Subcutaneous preadipocyte (primary cell): ENCODE results near the gene C5orf47. TPM values are rescaled to one million over a fixed set of nuclear protein-coding genes. Genes with fewer than 3 reads are reported as not detected.

Experiments used
- total RNA-seq: library from RNA; depleted of rRNA; stranded (reverse); fragments of >200 nt; gene quantifications from 2 replicates; pipeline ENCODE4 v1.2.3, GENCODE V29; 2012

C5orf47 gene, protein sequence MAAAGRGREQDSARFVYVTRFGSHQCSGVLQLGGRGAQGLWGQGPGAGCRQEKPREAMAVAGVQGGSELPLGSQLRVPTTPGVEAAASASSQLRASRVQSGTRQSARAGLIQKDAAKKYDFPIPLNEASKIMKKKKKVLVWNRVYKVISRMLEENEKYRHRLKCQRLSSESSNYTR
- total RNA-seq, result not detected in 2 replicates

DNA sequence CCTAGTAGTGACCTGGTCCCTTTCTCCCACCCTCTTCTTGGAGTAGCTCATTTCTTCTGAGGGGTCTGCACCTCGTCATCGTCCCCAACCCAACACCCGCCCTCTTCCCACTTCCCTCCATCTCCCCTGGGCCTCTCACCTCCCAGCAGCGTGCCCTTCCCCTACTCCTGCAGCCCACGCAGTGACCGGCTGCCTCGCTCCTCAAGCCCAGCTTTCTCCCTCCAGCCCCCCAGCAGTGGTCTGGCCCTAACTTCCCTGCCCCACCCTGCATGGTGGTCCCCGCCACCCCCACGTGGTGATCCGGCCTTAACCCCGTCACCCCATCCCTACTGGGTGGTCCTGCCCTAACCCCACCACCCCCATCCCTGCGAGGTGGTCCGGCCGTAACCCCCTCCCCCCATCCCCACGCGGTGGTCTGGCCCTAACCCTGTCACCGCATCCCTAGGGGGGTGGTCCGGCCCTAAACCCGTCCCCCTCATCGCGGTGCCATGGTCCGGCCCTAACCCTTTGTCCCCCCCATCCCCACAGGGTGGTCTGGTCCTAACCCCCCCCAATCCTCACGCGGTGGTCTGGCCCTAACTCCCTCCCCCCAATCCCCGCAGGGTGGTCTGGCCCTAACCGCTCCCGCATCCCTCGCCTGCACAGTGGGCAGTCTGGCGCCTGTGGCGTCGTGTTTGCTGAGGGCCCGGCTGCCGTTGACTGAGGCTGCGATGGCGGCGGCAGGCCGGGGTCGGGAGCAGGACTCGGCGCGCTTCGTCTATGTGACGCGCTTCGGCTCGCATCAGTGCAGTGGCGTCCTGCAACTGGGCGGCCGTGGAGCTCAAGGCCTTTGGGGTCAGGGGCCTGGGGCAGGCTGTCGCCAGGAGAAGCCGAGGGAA, at the start of gene C5orf47:
C5orf47 (plus strand) TSS at position 617 of the 878 bp plus-strand sequence; CDS start at position 711, 94 bp downstream.

DNA sequence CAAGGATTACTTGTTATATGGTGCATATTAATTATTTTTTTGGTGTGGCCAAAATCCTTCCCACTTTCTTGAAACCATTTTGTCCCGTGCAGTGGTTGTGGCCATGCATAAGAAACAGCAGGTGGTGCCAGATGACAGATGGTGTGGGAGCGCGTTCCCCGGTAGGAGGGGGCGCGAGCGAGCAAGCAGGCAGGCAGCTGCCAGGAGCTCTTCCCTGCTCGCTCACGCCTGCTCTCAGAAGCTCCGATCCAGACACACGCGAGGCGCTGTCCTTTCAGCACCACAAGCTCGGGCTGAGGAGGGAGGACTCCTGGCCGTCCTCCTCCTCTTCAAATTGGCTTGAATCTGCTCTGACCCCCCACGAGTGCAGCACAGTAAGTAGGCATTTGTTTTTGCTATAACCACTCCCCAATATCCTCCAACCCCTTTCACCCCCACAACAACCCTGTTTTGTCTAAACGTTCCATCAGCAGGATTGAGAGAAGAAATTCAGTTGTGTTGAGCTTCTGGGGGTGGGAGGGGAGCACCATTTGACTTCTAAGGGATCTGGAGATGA, 56.6 kb downstream of the C5orf47 start, which contains the start of gene NSG2:
NSG2 (plus strand) TSS at position 237 of the 556 bp plus-strand sequence. CDS start 1,050 bp downstream, outside the sequence.

Other genes with a start within 250 kb of the C5orf47 start
- 10.3 and 17.8 TPM in 2 replicates for gene CPEB4, start 100.8 kb upstream of the C5orf47 start, total RNA-seq
- not detected in 2 replicates for gene NSG2, start 56.5 kb downstream of the C5orf47 start, total RNA-seq